ENCODE data around the gene TOMM20L. TPM values are rescaled to one million over a fixed set of nuclear protein-coding genes. Genes with fewer than 3 reads are reported as not detected.

The TOMM20L gene
- total RNA-seq: not detected in 2 replicates

GRCh38 chr14:58395812-58396788 is at the start of gene TOMM20L:
Gene TOMM20L, plus strand, starts transcription at chr14:58395930. Its CDS starts 28 bp downstream, at chr14:58395958.

GRCh38 chr14:58427281-58428117 is 31.8 kb downstream of the TOMM20L start, which contains the start of the genes KIAA0586 and TIMM9:
Gene KIAA0586, plus strand, starts transcription at chr14:58427719. Its CDS starts 546 bp downstream, at chr14:58428265.
Gene TIMM9, minus strand, starts transcription at chr14:58427531. Its CDS starts 15,586 bp downstream, at chr14:58411945.

Small RNA genes lying within 50 kb of the gene (small RNA-seq; reads per million reads assigned to genes)
- not detected for gene RF00019

Other genes with a start within 250 kb of the TOMM20L start
- gene ARMH4, start 243.7 kb upstream of the TOMM20L start, total RNA-seq: 1.4 and 2.9 TPM in 2 replicates
- 27.8 and 41.5 TPM in 2 replicates for gene ACTR10, start 195.8 kb upstream of the TOMM20L start, total RNA-seq
- 90.7 and 103 TPM in 2 replicates for gene PSMA3, start 151.1 kb upstream of the TOMM20L start, total RNA-seq
- 8.5 and 10.4 TPM in 2 replicates for gene ARID4A, start 97.4 kb upstream of the TOMM20L start, total RNA-seq
- gene TIMM9, start 31.6 kb downstream of the TOMM20L start, total RNA-seq: 26.1 and 29.3 TPM in 2 replicates
- 29.8 and 41.8 TPM in 2 replicates for gene KIAA0586, start 31.8 kb downstream of the TOMM20L start, total RNA-seq
- gene DACT1, start 242.0 kb downstream of the TOMM20L start, total RNA-seq: 0.73 and 2.2 TPM in 2 replicates